HepG2 (cell line): Measurements from ENCODE around the gene OSBPL2. TPM values are rescaled to one million over a fixed set of nuclear protein-coding genes. Genes with fewer than 3 reads are reported as not detected.

Source experiments
- ATAC-seq: fragments of 200-7000 bp; cut with Tn5 transposase; 3 replicates; pipeline ENCODE4 v1.9.1; 2020; ENCODE audit warnings: mild to moderate bottlenecking, moderate library complexity
- BruUV-seq: library from RNA; stranded (reverse); fragments of 400-500 nt; replicated peaks from 2 replicates; lab custom pipeline; 2021; lab: Mats Ljungman, UMichigan
- CTCF ChIA-PET: fragments of 300-600 bp; formaldehyde crosslinking; extraction: SDS; loops from one replicate; lab custom pipeline; 2021; ENCODE audit warnings: low total read pairs, inconsistent platforms, low intra/inter-chr PET ratio; lab: Yijun Ruan, JAX
- POLR2A ChIA-PET: fragments of 350-600 bp; sonication (Branson Sonifier 250); formaldehyde crosslinking; loops from one replicate; lab custom pipeline; 2020; ENCODE audit warnings: antibody characterized with exemption, inconsistent platforms; lab: Yijun Ruan, JAX
- DNase-seq: peaks from one replicate; pipeline ENCODE4 v3.0.0-alpha.2; 2015; ENCODE audit warnings: low spot score
- FAIRE-seq: peaks from 3 replicates; lab custom pipeline; 2011; peaks lifted over from hg19 to GRCh38; lab: Jason Lieb, UNC
- H2AFZ ChIP-seq: one replicate; pipeline ENCODE4 v1.6.1; 2011; ENCODE audit warnings: low read length, inconsistent platforms
- H3K27ac ChIP-seq: fragments of 300-600 bp; 3 replicates; pipeline ENCODE4 v1.8.0; 2011; ENCODE audit warnings: mixed run types, mild to moderate bottlenecking, mixed read lengths, low read length, inconsistent platforms; ENCODE audit not compliant: insufficient read depth; ENCODE audit errors: extremely low read length
- H3K27me3 ChIP-seq, 2 experiments: fragments of 200-600 bp in 1 of 2; 2 replicates in 1 of 2; 3 replicates in 1 of 2; pipeline versions ENCODE4 v1.6.0 to v1.8.0; 2011; ENCODE audit warnings: low read length in 2 of 2, mild to moderate bottlenecking in 2 of 2, moderate library complexity in 2 of 2, inconsistent platforms in 1 of 2; ENCODE audit not compliant: insufficient read depth in 2 of 2, control insufficient read depth in 1 of 2
- H3K36me3 ChIP-seq, 2 experiments: fragments of 200-600 bp in 1 of 2; replicated peaks in 1 of 2; 2 replicates in 1 of 2; 3 replicates in 1 of 2; pipeline versions ENCODE4 v1.5.1 to v1.8.0; 2011; ENCODE audit warnings: low read length in 2 of 2, inconsistent platforms in 1 of 2; ENCODE audit not compliant: insufficient read depth in 2 of 2, control insufficient read depth in 1 of 2
- H3K4me1 ChIP-seq: 2 replicates; pipeline ENCODE4 v1.5.1; 2012; ENCODE audit warnings: low read length, inconsistent platforms; ENCODE audit not compliant: insufficient read depth
- H3K4me2 ChIP-seq: 2 replicates; pipeline ENCODE4 v1.6.0; 2011; ENCODE audit warnings: low read depth, low read length, inconsistent platforms
- H3K4me3 ChIP-seq, 3 experiments: fragments of 200-600 bp in 1 of 3; sonication (generic), shearing (Covaris generic) in 1 of 3; replicated peaks in 1 of 3; 2 replicates each; pipeline ENCODE4 v1.5.1; 2011 to 2016; ENCODE audit warnings: low read length in 3 of 3, inconsistent platforms in 2 of 3, low read depth in 2 of 3, mild to moderate bottlenecking in 2 of 3, control low read depth in 1 of 3, mixed read lengths in 1 of 3; ENCODE audit not compliant: insufficient read depth in 1 of 3
- H3K79me2 ChIP-seq: one replicate; pipeline ENCODE4 v1.6.1; 2011; ENCODE audit warnings: low read length, inconsistent platforms; ENCODE audit not compliant: insufficient read depth
- H3K9ac ChIP-seq: 2 replicates; pipeline ENCODE4 v1.6.0; 2011; ENCODE audit warnings: mild to moderate bottlenecking, low read depth, low read length, inconsistent platforms; ENCODE audit not compliant: insufficient read depth
- H3K9me3 ChIP-seq: 2 replicates; pipeline ENCODE4 v1.5.1; 2012; ENCODE audit warnings: mild to moderate bottlenecking, low read length
- H4K20me1 ChIP-seq: 2 replicates; pipeline ENCODE4 v1.6.0; 2011; ENCODE audit warnings: inconsistent platforms, mild to moderate bottlenecking, low read length, moderate library complexity; ENCODE audit not compliant: insufficient read depth
- AGO2 ChIP-seq: fragments of 200-400 bp; formaldehyde crosslinking; optimal IDR thresholded peaks from 2 replicates; pipeline ENCODE3; 2017; ENCODE audit warnings: mild to moderate bottlenecking, low read depth, low read length, moderate library complexity
- CSRNP1 ChIP-seq: sonication (generic); formaldehyde crosslinking; IDR thresholded peaks from 2 replicates; pipeline ENCODE4 v1.8.1; 2023; ENCODE audit warnings: mild to moderate bottlenecking, missing genetic modification reagents
- EP300 ChIP-seq, 3 experiments: sonication (generic) in 1 of 3; formaldehyde crosslinking in 1 of 3; IDR thresholded peaks; 2 replicates each; pipeline versions ENCODE4 v1.5.1 to v1.6.1; 2011 to 2020; ENCODE audit warnings: low read depth in 2 of 3, low read length in 2 of 3, borderline replicate concordance in 1 of 3, improper control_type of control experiment in 1 of 3, mild to moderate bottlenecking in 1 of 3, missing genetic modification reagents in 1 of 3, moderate library complexity in 1 of 3
- FOXC1 ChIP-seq: sonication (generic); formaldehyde crosslinking; IDR thresholded peaks from 2 replicates; pipeline ENCODE4 v1.8.0; 2022; ENCODE audit warnings: mild to moderate bottlenecking, missing genetic modification reagents, borderline replicate concordance
- HNRNPK ChIP-seq: fragments of 200-400 bp; formaldehyde crosslinking; IDR thresholded peaks from 2 replicates; pipeline ENCODE4 v1.6.1; 2018; ENCODE audit warnings: low read length, low read depth, moderate library complexity, mild to moderate bottlenecking; ENCODE audit not compliant: poor library complexity, severe bottlenecking
- MYC ChIP-seq: sonication (generic); formaldehyde crosslinking; IDR thresholded peaks from 2 replicates; pipeline ENCODE4 v1.9.0; 2021; ENCODE audit warnings: missing genetic modification reagents, borderline replicate concordance
- NFKB2 ChIP-seq: sonication (generic); formaldehyde crosslinking; IDR thresholded peaks from 2 replicates; pipeline ENCODE4 v1.4.0; 2020; ENCODE audit warnings: missing genetic modification reagents, borderline replicate concordance
- RBFOX2 ChIP-seq: fragments of 200-400 bp; formaldehyde crosslinking; IDR thresholded peaks from 2 replicates; pipeline ENCODE4 v1.6.1; 2017; ENCODE audit warnings: low read depth, mild to moderate bottlenecking, low read length
- RBM22 ChIP-seq: fragments of 200-400 bp; formaldehyde crosslinking; optimal IDR thresholded peaks from 2 replicates; pipeline ENCODE3; 2017; ENCODE audit warnings: mild to moderate bottlenecking, low read length, moderate library complexity
- REPIN1 ChIP-seq: sonication (generic); formaldehyde crosslinking; IDR thresholded peaks from 2 replicates; pipeline ENCODE4 v1.8.0; 2022; ENCODE audit warnings: missing genetic modification reagents, low read depth, mild to moderate bottlenecking, borderline replicate concordance
- TAF15 ChIP-seq: fragments of 200-400 bp; formaldehyde crosslinking; IDR thresholded peaks from one replicate; pipeline ENCODE4 v1.6.1; 2018; ENCODE audit warnings: mild to moderate bottlenecking, low read depth, low read length; ENCODE audit not compliant: poor library complexity, severe bottlenecking
- ZNF34 ChIP-seq: sonication (generic); formaldehyde crosslinking; IDR thresholded peaks from 2 replicates; pipeline ENCODE4 v1.4.0; 2020; ENCODE audit warnings: mild to moderate bottlenecking, missing genetic modification reagents, borderline replicate concordance
- WGBS: methylation state at CpG from one replicate; pipeline ENCODE4 v1.1.6; 2017; ENCODE audit warnings: low lambda C conversion rate; 5-methylcytosine and 5-hydroxymethylcytosine counted together
- in situ Hi-C: cut with HindIII; loops from 2 replicates; pipeline ENCODE4 v1.10.0; 2017; ENCODE audit warnings: low pct_unique_long_range_greater_than_20kb; ENCODE audit not compliant: extremely low pct_ligation_motif_present
- intact Hi-C: fragments of 100-400 bp; cut with micrococcal nuclease; formaldehyde crosslinking; loops from one replicate; pipeline ENCODE4 v1.10.0; 2022; ENCODE audit not compliant: unreplicated experiment
- polyA plus RNA-seq, 8 experiments: library from polyadenylated mRNA; depleted of rRNA in 3 of 8; stranded (reverse) in 7 of 8; unstranded in 1 of 8; fragments of >200 nt; fragmentation: Illumina TruSeq in 4 of 8; extraction: Trizol in 4 of 8; gene quantifications; 2 replicates each; pipeline versions ENCODE4 v1.2.1 to v1.2.3, GENCODE V29; 2011 to 2016; ENCODE audit warnings: low read depth in 4 of 8, missing spikeins in 1 of 8, mixed read lengths in 1 of 8; ENCODE audit not compliant: insufficient read depth in 1 of 8
- total RNA-seq, 5 experiments: library from RNA; depleted of rRNA; stranded (reverse); fragments of >200 nt; fragmentation: Illumina TruSeq; extraction: Trizol; gene quantifications; 2 replicates each; pipeline ENCODE4 v1.2.3, GENCODE V29; 2016; ENCODE audit warnings: low read depth in 1 of 5

Gene OSBPL2
- total and polyA plus RNA-seq, 2 of the 13 experiments (the other 11 are each of a cell fraction or from before 2014, with no cell fraction given): 18.5 to 37.4 TPM

GRCh38 chr20:62319346-62319909 lies 81.1 kb downstream of the OSBPL2 start:
- Histone ChIP-seq H3K9ac (no peak overlapping the region), H3K4me3 (no peak overlapping the region), H3K79me2 (no peaks in the 10 kb centered on the region), H3K4me1 (no peaks in the 10 kb centered on the region), H2AFZ (no peak overlapping the region), H3K4me2 (no peak overlapping the region), H3K9me3 (no peaks in the 10 kb centered on the region), H3K27ac (no peak overlapping the region), H3K27me3 (no peaks in the 10 kb centered on the region), H4K20me1 (peaks cover 4% of the 10 kb centered on the region; the same call in 1 of the 2 replicates), H3K36me3 (peaks cover 45 to 71% of the 10 kb centered on the region in 2 experiments)
- no peak for DNase-seq
- 95% methylated on average over 29 of the region's 29 CpGs for WGBS
- intact Hi-C loops: no loop called here
- no TSS peak for BruUV-seq
- ChIA-PET CTCF (no interaction called here), POLR2A (interaction anchor here (0.8 to 1.8 kb wide), 4 partner anchors 8 to 56 kb away, joined by 3 to 9 read pairs (median 4); partner anchors contain the start of gene LAMA5)
- no peak for TF ChIP-seq EP300 (IDR thresholded peaks at IDR 0.05; ENCODE audit: low read depth in 2 of 2, low read length in 2 of 2)
- no peak for TF ChIP-seq EP300 (CRISPR knock-in tag; IDR thresholded peaks at IDR 0.05; ENCODE audit: borderline replicate concordance)
- TF ChIP-seq RBM22: peak; percentile 23
- 0 out of 2 replicates have a peak, but pooled peaks have one; percentile 45 for TF ChIP-seq CSRNP1 (CRISPR knock-in tag)
- no peak for TF ChIP-seq FOXC1 (CRISPR knock-in tag)
- TF ChIP-seq TAF15: peak; percentile 55
- peak; percentile 43 for TF ChIP-seq HNRNPK
- no peak for TF ChIP-seq ZNF34 (CRISPR knock-in tag)
- peak; percentile 14 for TF ChIP-seq AGO2
- 0 out of 2 replicates have a peak, but pooled peaks have one; percentile 25 for TF ChIP-seq MYC (CRISPR knock-in tag)
- TF ChIP-seq RBFOX2: peak; percentile 40
- TF ChIP-seq REPIN1 (CRISPR knock-in tag): no peak
- 0 out of 2 replicates have a peak, but pooled peaks have one; percentile 1 for TF ChIP-seq NFKB2 (CRISPR knock-in tag)
- no peak for FAIRE-seq
- ATAC-seq: no peak
- in situ Hi-C loops: no loop called here
